NCI-H748 treated with DMSO at 0.1 percent for 48 hours (cell line): ENCODE measurements around the gene GRHPR.
"Not testable (repeated sequence)": the region's sequence is repeated elsewhere in the genome, so short reads cannot be mapped to it uniquely, and the experiment has no call there.

ENCODE experiments used
- DNase-seq: peaks from one replicate; lab custom pipeline; 2025; lab: John Stamatoyannopoulos, UW

The GRHPR gene

DNA sequence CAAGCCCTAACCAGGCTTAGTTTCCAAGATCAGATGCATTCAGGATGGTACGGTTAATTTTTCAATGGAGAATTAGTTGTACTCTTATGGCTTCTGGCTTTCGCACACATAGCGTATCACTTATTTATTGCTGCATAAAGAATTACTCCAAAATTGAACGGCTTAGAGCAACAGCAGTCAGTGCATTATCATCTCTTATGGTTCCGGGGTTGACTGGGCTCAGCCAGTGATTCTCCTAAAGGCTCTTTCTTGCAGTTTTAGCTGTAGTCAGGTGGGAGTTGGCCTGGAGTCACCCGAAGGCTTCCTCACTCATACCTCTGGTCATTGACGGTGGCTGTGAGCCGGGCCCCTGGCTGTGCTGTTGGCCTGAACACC lies 595 bp upstream of the GRHPR start:
- DNase-seq, result no peak

DNA sequence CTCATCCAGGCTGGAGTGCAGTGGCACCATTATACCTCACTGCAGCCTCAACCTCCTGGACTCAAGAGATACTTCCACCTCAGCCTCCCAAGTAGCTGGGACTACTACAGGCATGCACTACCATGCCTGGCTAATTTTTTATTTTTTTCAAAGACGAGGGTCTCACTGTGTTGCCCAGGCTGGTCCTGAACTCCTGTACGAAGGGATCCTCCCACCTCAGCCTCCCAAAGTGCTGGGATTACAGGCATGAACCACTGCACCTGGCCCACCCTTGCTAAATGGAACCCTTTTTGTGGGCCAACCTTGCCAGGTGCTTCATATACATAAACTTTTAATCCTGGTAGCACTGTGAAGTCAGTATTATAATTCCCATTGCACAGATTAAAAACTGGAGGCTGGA lies 1.0 kb downstream of the GRHPR start:
- no peak for DNase-seq

- no peak for DNase-seq
Observed at GRCh38 chr9:37424204-37424685, 1.7 kb downstream of the GRHPR start.

DNA sequence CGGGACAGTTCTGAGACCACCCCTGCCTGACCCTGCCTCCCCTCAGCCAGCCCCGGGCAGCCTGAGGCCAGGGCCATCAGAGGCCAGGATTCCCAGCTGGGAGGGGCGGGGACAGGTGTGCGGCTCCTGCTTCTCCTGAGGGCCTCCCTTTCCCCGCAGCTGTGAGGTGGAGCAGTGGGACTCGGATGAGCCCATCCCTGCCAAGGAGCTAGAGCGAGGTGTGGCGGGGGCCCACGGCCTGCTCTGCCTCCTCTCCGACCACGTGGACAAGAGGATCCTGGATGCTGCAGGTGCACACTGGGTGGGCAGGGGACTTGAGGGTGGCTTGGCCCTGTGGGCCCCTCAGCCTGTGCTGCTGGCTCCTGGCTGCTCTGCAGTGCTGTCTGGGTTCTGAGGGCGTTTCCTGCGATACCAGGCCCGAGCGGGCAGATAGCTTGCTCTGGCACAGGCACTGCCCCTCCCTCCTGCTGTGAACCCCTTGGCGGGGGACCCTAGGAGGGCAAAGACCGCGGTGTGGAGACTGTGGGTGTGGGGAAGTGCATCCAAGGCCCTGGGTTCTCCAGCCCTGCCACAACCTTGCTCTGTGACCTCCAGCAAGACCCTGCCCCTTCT lies 2.3 kb downstream of the GRHPR start:
- no peak for DNase-seq

- DNase-seq, result no peak
Observed at GRCh38 chr9:37425298-37425752, 2.8 kb downstream of the GRHPR start.

DNA sequence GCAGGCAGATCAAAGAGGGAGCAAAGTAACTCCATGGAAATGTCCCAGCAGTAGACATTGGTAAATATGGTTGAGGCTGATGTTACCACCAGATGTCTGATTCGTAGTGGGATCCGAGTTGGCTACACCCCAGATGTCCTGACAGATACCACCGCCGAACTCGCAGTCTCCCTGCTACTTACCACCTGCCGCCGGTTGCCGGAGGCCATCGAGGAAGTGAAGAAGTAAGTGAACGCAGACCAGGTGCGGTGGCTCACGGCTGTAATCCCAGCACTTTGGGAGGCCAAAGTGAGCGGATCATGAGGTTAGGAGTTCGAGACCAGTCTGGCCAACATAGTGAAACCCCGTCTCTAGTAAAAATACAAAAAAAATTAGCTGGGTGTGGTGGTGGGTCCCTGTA lies 3.9 kb downstream of the GRHPR start:
- DNase-seq, result not testable (repeated sequence)

DNA sequence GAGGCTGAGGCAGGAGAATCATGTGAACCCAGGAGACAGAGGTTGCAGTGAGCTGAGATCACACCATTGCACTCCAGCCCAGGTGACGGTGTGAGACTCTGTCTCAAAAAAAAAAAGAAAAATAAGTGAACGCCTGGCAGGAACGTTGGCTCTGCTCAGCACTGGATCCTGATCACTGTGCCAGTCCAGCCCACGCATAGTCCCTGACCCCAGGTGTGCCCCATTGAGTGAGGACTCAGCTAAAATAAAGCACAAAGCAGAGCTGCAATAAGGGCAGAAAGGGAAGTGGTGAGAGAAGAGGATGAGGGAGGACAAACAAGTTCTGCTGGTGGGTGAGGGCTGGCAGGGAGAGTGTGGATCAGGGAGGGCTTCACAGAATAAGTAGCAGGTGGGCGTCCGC lies 4.3 kb downstream of the GRHPR start:
- no peak for DNase-seq

DNA sequence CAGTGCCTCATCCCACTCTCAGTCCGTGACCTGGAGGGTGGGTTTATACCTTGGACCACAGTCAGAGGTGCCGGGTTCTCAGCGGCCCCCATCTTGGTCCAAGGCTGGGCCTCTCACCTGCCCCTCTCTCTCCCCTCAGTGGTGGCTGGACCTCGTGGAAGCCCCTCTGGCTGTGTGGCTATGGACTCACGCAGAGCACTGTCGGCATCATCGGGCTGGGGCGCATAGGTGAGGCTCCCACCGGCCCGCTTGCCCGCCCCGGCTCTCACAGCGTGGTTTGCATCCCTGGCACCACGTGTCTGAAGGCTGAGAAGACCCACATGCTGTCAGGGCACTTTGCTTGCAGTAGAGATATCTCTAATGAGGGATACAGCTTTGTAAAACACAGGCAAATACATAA lies 5.8 kb downstream of the GRHPR start:
- DNase-seq, result no peak

- no peak for DNase-seq
Observed at GRCh38 chr9:37429441-37430285, 7.2 kb downstream of the GRHPR start.

- DNase-seq, result no peak
Observed at GRCh38 chr9:37430841-37431597, 8.5 kb downstream of the GRHPR start.

GRCh38 chr9:37432020-37432419 lies 9.5 kb downstream of the GRHPR start:
- DNase-seq, result no peak

GRCh38 chr9:37433867-37434371 lies 11.4 kb downstream of the GRHPR start:
- no peak for DNase-seq

GRCh38 chr9:37436540-37436939 lies 14.0 kb downstream of the GRHPR start:
- DNase-seq, result no peak

- DNase-seq, result no peak
Observed at GRCh38 chr9:37437010-37437409, 14.5 kb downstream of the GRHPR start.

GRCh38 chr9:37437621-37438020 lies 15.1 kb downstream of the GRHPR start:
- DNase-seq, result no peak

- DNase-seq, result no peak
Observed at GRCh38 chr9:37438359-37438758, 15.9 kb downstream of the GRHPR start.

GRCh38 chr9:37441776-37442370 lies 19.4 kb downstream of the GRHPR start:
- no peak for DNase-seq

- DNase-seq, result no peak
Observed at GRCh38 chr9:37442556-37442955, 20.1 kb downstream of the GRHPR start.

- no peak for DNase-seq
Observed at GRCh38 chr9:37443566-37443965, 21.1 kb downstream of the GRHPR start.

- DNase-seq, result no peak
Observed at GRCh38 chr9:37444890-37445289, 22.4 kb downstream of the GRHPR start.

- no peak for DNase-seq
Observed at GRCh38 chr9:37445832-37446231, 23.3 kb downstream of the GRHPR start.

DNA sequence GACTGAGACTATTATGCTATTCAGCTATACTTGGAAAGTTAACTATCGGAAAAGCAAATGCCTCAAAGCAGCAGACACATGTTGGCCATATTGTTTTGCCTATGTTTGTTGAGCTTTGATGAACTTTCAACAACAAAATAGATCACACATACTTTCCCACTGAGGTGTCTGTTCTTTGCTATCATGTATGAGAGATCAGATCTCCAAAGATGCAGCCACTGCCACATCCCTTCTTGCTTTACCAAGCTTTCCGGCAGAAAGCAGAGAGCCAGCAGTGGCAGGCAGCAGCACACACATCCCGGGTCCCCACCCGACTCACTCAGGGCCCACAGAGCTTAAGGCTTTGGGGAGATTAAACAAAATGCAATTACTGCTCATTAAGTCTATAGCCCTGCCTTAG lies 23.9 kb downstream of the GRHPR start:
- no peak for DNase-seq
